OCI-LY1 (cell line): ENCODE data around the gene KBTBD12.

Experiments
- CTCF ChIP-seq: fragments of 200-600 bp; sonication (generic), shearing (Covaris generic); IDR thresholded peaks from 2 replicates; pipeline ENCODE4 v1.5.1; 2017; ENCODE audit warnings: mild to moderate bottlenecking, antibody characterized with exemption, low read length, moderate library complexity, mixed read lengths
- EZH2 ChIP-seq: fragments of 200-600 bp; sonication (generic), shearing (Covaris generic); IDR thresholded peaks from 2 replicates; pipeline ENCODE4 v1.8.0; 2017; ENCODE audit warnings: borderline replicate concordance, mixed run types, mild to moderate bottlenecking, antibody characterized with exemption, low read length, moderate library complexity, mixed read lengths

- TF ChIP-seq CTCF (no peak), EZH2 (no peak)
Observed at GRCh38 chr3:127908202-127908601, 6.8 kb upstream of the KBTBD12 start.
